ENCODE data around the gene CMIP.
A peak's percentile ranks its signal among the peaks of the same experiment; 100 is the strongest.

CMIP gene

DNA sequence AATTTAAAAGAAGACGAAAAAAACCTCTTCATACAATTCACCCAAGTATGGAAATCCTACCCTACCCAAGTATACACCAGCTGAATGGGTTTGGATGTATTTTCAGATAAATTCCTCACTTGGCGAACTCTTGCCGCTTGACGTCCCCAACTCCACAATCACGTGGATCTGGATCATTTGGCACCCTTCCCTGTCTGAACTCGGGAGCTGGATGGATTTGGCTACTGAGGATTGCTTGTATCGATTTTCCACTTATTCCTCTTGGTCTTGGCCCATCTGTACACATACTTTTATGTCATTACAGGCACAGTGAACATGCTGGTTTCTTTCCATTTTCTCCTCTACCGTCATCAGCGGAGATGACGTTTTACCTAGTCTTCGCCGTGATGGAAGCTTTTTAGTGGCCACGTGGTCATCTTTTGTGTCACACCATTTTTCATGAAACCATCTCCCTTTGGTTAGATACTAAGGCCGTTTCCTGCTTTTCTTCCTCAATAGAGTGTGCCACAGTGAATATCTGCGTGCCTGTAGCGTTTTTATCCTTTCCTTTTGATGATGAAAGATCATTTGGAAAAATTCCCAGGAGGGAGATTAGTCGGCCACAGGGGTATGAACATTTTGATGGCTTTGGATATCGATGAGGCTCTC, 47.1 kb downstream of the CMIP start:
- TF ChIP-seq CREB1 (IDR thresholded peaks at IDR 0.05; ENCODE audit: low read depth) (no peak), EP300 (IDR thresholded peaks at IDR 0.05; ENCODE audit: borderline replicate concordance) (no peak), TCF12 (IDR thresholded peaks at IDR 0.05; ENCODE audit: low read depth) (no peak), NFIC (IDR thresholded peaks at IDR 0.05) (no peak), EGR1 (IDR thresholded peaks at IDR 0.05) (no peak), TAF1 (IDR thresholded peaks at IDR 0.05; ENCODE audit: low read depth) (no peak), MAX (IDR thresholded peaks at IDR 0.05) (no peak), REST (IDR thresholded peaks at IDR 0.05; ENCODE audit: low read depth) (no peak), YY1 (IDR thresholded peaks at IDR 0.05; ENCODE audit: low read depth) (no peak), USF1 (IDR thresholded peaks at IDR 0.05) (no peak), TEAD4 (IDR thresholded peaks at IDR 0.05) (no peak), CEBPB (IDR thresholded peaks at IDR 0.05) (no peak)

GRCh38 chr16:81492311-81492761, 47.7 kb downstream of the CMIP start:
- TF ChIP-seq MAX (IDR thresholded peaks at IDR 0.05) (no peak), USF1 (IDR thresholded peaks at IDR 0.05) (no peak), CEBPB (IDR thresholded peaks at IDR 0.05) (no peak), EGR1 (IDR thresholded peaks at IDR 0.05) (no peak), NFIC (IDR thresholded peaks at IDR 0.05) (no peak), CREB1 (IDR thresholded peaks at IDR 0.05; ENCODE audit: low read depth) (no peak), TCF12 (IDR thresholded peaks at IDR 0.05; ENCODE audit: low read depth) (no peak), TAF1 (IDR thresholded peaks at IDR 0.05; ENCODE audit: low read depth) (no peak), EP300 (IDR thresholded peaks at IDR 0.05; ENCODE audit: borderline replicate concordance) (no peak), RAD21 (IDR thresholded peaks at IDR 0.05; ENCODE audit: low read depth) (no peak), ZBTB7A (IDR thresholded peaks at IDR 0.05; ENCODE audit: low read depth) (no peak), REST (IDR thresholded peaks at IDR 0.05; ENCODE audit: low read depth) (no peak), YY1 (IDR thresholded peaks at IDR 0.05; ENCODE audit: low read depth) (no peak), TEAD4 (IDR thresholded peaks at IDR 0.05) (no peak), FOXM1 (IDR thresholded peaks at IDR 0.05; ENCODE audit: borderline replicate concordance, low read depth) (no peak)

DNA sequence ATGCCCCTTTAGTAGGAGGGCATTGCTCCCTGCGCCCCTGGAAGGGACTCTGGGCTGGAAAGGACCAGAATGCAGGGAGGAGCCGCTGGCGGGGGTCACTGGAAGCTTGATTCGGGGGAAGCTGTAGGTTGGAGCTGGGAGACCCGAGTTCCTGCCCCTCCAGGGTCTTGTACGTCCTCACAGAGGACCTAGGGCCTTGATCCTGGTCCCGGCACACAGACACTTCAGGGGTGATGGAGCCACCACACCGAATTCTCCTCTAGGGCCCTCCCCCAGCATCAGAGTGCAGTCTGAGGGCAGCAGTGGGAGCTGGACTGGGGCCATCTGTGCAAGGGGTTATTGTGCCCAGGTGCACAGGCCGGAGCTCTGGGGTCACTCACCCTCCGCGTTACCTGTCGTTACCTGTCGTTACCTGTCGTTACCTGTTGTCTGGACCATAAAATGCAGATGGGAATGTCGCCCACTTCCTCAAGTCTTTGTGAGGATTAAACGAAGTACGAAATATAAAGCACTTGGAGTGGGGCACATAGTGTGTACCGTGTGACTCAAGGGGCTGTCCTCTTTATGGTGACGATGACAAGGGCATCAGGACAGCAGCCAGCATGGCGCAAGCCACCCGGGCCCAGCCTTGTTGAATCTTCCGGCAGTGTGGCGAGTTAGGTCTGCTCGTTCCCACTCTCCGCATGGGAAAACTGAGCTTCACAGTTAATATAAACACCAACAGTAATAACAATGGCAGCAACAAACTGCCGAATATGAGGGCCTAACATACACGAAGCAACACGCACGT, 48.6 kb downstream of the CMIP start:
- no peak for TF ChIP-seq CREB1 (IDR thresholded peaks at IDR 0.05; ENCODE audit: low read depth)
- no peak for TF ChIP-seq EP300 (IDR thresholded peaks at IDR 0.05; ENCODE audit: borderline replicate concordance)
- TF ChIP-seq RAD21 (IDR thresholded peaks at IDR 0.05; ENCODE audit: low read depth), result no peak
- no peak for TF ChIP-seq TCF12 (IDR thresholded peaks at IDR 0.05; ENCODE audit: low read depth)

- TF ChIP-seq EP300 (IDR thresholded peaks at IDR 0.05; ENCODE audit: borderline replicate concordance) (peak; percentile 16; the same call in 1 of the 2 replicates), YY1 (IDR thresholded peaks at IDR 0.05; ENCODE audit: low read depth) (no peak), MAX (IDR thresholded peaks at IDR 0.05) (peak; percentile 97), USF1 (IDR thresholded peaks at IDR 0.05) (peak; percentile 84)
These were observed 49.3 kb downstream of the CMIP start for GRCh38 chr16:81493755-81494433.

DNA sequence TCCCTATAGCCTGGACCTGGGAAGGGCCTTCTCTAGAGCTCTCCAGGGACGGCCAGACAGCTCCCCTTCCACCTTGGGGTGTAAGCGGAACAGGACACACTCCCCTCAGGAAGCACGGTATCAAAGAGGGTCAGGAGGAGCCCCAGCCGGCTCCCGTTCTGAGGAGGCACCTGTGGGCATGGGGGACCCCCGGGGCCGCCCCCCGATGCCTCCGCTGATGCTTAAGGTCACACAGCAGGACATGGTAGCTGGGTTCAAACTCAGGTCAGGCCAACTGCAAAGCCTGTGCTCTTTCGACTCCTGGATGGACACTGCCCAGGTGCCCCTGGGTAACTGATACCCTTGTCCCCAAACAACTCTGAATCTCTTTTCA, 49.8 kb downstream of the CMIP start:
- TF ChIP-seq ZBTB7A (IDR thresholded peaks at IDR 0.05; ENCODE audit: low read depth), result no peak
- no peak for TF ChIP-seq TCF12 (IDR thresholded peaks at IDR 0.05; ENCODE audit: low read depth)
- no peak for TF ChIP-seq YY1 (IDR thresholded peaks at IDR 0.05; ENCODE audit: low read depth)
- no peak for TF ChIP-seq EP300 (IDR thresholded peaks at IDR 0.05; ENCODE audit: borderline replicate concordance)
- no peak for TF ChIP-seq TAF1 (IDR thresholded peaks at IDR 0.05; ENCODE audit: low read depth)
- TF ChIP-seq USF1 (IDR thresholded peaks at IDR 0.05), result no peak
- TF ChIP-seq RAD21 (IDR thresholded peaks at IDR 0.05; ENCODE audit: low read depth), result no peak
- TF ChIP-seq EGR1 (IDR thresholded peaks at IDR 0.05), result no peak
- no peak for TF ChIP-seq MAX (IDR thresholded peaks at IDR 0.05)
- no peak for TF ChIP-seq CEBPB (IDR thresholded peaks at IDR 0.05)
- TF ChIP-seq REST (IDR thresholded peaks at IDR 0.05; ENCODE audit: low read depth), result no peak
- TF ChIP-seq TEAD4 (IDR thresholded peaks at IDR 0.05), result no peak
- TF ChIP-seq CREB1 (IDR thresholded peaks at IDR 0.05; ENCODE audit: low read depth), result no peak
- TF ChIP-seq NFIC (IDR thresholded peaks at IDR 0.05), result no peak
